KMS-11 (cell line): ENCODE measurements around the gene ZNF175.

Source experiments
- H2AFZ ChIP-seq: fragments of 200-600 bp; sonication (generic); 2 replicates; pipeline ENCODE4 v1.6.1; 2016; ENCODE audit warnings: antibody characterized with exemption, mixed run types, low read depth
- H3K27ac ChIP-seq: fragments of 200-600 bp; sonication (generic); 2 replicates; pipeline ENCODE4 v1.6.1; 2016; ENCODE audit warnings: mild to moderate bottlenecking, mixed run types
- H3K27me3 ChIP-seq: fragments of 200-600 bp; sonication (generic); 2 replicates; pipeline ENCODE4 v1.6.1; 2017; ENCODE audit warnings: mild to moderate bottlenecking, low read depth, mixed run types, moderate library complexity; ENCODE audit not compliant: insufficient read depth
- H3K36me3 ChIP-seq: fragments of 200-600 bp; sonication (generic); 2 replicates; pipeline ENCODE4 v1.6.1; 2017; ENCODE audit warnings: mild to moderate bottlenecking, mixed run types; ENCODE audit not compliant: insufficient read depth
- H3K4me1 ChIP-seq: fragments of 200-600 bp; sonication (generic); 2 replicates; pipeline ENCODE4 v1.6.1; 2016; ENCODE audit warnings: mild to moderate bottlenecking, low read depth, mixed run types; ENCODE audit not compliant: poor library complexity, severe bottlenecking
- H3K4me2 ChIP-seq: fragments of 200-600 bp; sonication (generic); 2 replicates; pipeline ENCODE4 v1.7.0; 2016; ENCODE audit warnings: mild to moderate bottlenecking, mixed run types
- H3K4me3 ChIP-seq: fragments of 200-600 bp; sonication (generic); IDR thresholded peaks from 2 replicates; pipeline ENCODE4 v1.6.1; 2017; ENCODE audit warnings: low read depth, low read length, mixed read lengths; ENCODE audit not compliant: insufficient read depth
- H3K79me2 ChIP-seq: fragments of 200-600 bp; sonication (generic); 2 replicates; pipeline ENCODE4 v1.6.1; 2016; ENCODE audit warnings: low read depth, mixed run types; ENCODE audit not compliant: insufficient read depth
- H3K9ac ChIP-seq: fragments of 200-600 bp; sonication (generic); 2 replicates; pipeline ENCODE4 v1.6.1; 2016; ENCODE audit warnings: mild to moderate bottlenecking, mixed run types
- H4K20me1 ChIP-seq: fragments of 200-600 bp; sonication (generic); 2 replicates; pipeline ENCODE4 v1.6.1; 2016; ENCODE audit warnings: mild to moderate bottlenecking, mixed run types; ENCODE audit not compliant: insufficient read depth
- TF ChIP-seq, protein P1 (sequence below): fragments of 200-600 bp; sonication (generic); conservative IDR thresholded peaks from 2 replicates; pipeline ENCODE4 v1.6.1; 2017; ENCODE audit warnings: low read depth, mild to moderate bottlenecking, antibody characterized with exemption, low read length, moderate library complexity, mixed read lengths

The ZNF175 gene

GRCh38 chr19:51570962-51571575, at the start of gene ZNF175:
Gene ZNF175 (plus strand): TSS chr19:51571283. CDS start chr19:51573330, 2,047 bp downstream.
- Histone ChIP-seq H3K27me3 (no peaks in the 10 kb centered on the region), H3K9ac (no peak within 1 kb of the TSS)

DNA sequence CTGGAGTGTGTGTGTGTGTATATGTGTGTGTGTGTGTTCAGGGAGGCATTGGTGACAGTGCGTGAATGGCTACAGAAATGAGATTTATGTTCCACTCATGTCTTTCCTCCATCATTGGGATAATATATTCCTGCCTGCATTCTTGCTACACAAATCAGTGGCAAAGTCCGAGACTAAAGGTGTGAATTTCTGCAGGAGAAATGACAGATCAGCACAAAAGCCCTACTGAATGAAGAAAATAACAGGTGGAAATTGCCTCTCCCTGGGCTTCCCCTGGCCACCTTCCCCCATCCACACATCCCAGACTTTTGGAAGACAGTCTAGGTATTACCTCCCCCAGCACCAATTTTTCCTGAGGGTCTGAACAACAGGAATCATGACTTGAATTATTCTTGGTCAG, 49.7 kb upstream of the ZNF175 start:
- H3K4me3 ChIP-seq = no peak overlapping the region
- H3K4me1 ChIP-seq = no peaks in the 10 kb centered on the region
- H3K4me2 ChIP-seq = no peak overlapping the region
- no peak overlapping the region for H3K9ac ChIP-seq
- no peaks in the 10 kb centered on the region for H4K20me1 ChIP-seq
- H2AFZ ChIP-seq = no peak overlapping the region
- TF ChIP-seq, protein P1, sequence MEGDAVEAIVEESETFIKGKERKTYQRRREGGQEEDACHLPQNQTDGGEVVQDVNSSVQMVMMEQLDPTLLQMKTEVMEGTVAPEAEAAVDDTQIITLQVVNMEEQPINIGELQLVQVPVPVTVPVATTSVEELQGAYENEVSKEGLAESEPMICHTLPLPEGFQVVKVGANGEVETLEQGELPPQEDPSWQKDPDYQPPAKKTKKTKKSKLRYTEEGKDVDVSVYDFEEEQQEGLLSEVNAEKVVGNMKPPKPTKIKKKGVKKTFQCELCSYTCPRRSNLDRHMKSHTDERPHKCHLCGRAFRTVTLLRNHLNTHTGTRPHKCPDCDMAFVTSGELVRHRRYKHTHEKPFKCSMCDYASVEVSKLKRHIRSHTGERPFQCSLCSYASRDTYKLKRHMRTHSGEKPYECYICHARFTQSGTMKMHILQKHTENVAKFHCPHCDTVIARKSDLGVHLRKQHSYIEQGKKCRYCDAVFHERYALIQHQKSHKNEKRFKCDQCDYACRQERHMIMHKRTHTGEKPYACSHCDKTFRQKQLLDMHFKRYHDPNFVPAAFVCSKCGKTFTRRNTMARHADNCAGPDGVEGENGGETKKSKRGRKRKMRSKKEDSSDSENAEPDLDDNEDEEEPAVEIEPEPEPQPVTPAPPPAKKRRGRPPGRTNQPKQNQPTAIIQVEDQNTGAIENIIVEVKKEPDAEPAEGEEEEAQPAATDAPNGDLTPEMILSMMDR = no peak
- H3K27me3 ChIP-seq = no peaks in the 10 kb centered on the region
- H3K79me2 ChIP-seq = no peaks in the 10 kb centered on the region
- no peak overlapping the region for H3K27ac ChIP-seq
- H3K36me3 ChIP-seq = no peaks in the 10 kb centered on the region

More at GRCh38 chr19:51570962-51571575, at the start of gene ZNF175:
- Histone ChIP-seq H3K27ac (no peak within 1 kb of the TSS), H3K4me3 (no peak within 1 kb of the TSS), H4K20me1 (no peaks in the 10 kb centered on the region), H3K36me3 (no peaks in the 10 kb centered on the region), H3K79me2 (no peaks in the 10 kb centered on the region), H3K4me1 (no peaks in the 10 kb centered on the region), H3K4me2 (0 out of 2 replicates have a peak within 1 kb of the TSS, but pooled peaks have one; percentile 4), H2AFZ (peak within 1 kb of the TSS; percentile 29; the same call in 1 of the 2 replicates)
- TF ChIP-seq, protein P1 = no peak

DNA sequence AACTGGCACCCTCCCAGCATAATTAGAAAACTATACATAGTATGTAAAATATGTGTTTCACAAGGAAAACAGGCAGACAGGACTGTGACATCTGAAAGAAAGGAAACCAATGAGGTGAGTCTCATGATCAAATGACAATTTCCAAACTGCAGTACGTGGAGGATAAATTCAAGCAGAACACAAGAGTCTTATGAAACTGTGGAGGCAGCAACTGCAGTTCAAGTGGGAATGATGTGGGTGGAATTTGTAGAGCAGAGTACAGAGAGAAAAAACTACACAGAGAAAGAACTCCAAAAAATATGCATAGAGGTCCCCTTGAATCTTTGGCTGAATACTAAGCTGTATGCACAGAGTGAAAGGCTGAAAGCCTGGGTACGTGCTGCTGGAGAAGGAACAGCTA, 49.3 kb upstream of the ZNF175 start:
- H3K27me3 ChIP-seq = no peaks in the 10 kb centered on the region
- TF ChIP-seq, protein P1 = no peak
- H3K4me1 ChIP-seq = no peaks in the 10 kb centered on the region
- no peaks in the 10 kb centered on the region for H3K36me3 ChIP-seq
- H4K20me1 ChIP-seq = no peaks in the 10 kb centered on the region
- no peak overlapping the region for H3K27ac ChIP-seq
- H3K4me3 ChIP-seq = no peak overlapping the region
- H3K9ac ChIP-seq = no peak overlapping the region
- H2AFZ ChIP-seq = no peak overlapping the region
- no peak overlapping the region for H3K4me2 ChIP-seq
- no peaks in the 10 kb centered on the region for H3K79me2 ChIP-seq

DNA sequence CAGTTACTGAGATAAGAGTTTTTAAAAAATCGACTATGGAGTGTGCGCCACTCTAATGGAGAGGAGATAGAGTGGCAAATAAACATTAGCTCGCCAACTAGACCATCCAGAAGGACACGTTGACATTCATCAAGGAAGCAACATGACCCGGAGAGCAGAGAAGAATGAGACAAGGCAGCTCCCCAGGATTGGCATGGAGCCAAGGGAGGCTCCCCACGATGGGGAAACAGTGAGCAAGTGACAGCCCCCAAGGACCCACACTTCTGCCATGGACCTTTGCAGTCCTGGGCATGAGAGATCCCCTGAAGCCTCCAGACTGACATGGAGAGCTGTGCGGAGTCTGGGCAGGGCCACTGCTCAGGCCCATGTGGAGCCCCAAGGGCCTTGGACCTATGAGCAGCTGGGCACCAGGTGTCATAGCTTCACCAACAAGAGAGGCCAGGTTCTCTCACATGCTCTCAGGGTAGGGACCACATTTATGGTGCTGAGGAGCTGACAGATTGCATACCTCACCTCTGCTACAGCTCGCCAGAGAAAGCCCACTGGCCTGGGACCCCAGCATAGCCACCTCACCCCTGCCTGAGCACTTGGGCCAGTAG, 46.3 kb upstream of the ZNF175 start:
- Histone ChIP-seq H2AFZ (no peak overlapping the region), H3K4me2 (no peak overlapping the region), H3K4me3 (no peak overlapping the region), H3K27ac (no peak overlapping the region), H3K9ac (no peak overlapping the region), H3K36me3 (no peaks in the 10 kb centered on the region), H3K79me2 (no peaks in the 10 kb centered on the region), H3K4me1 (no peaks in the 10 kb centered on the region), H4K20me1 (no peaks in the 10 kb centered on the region), H3K27me3 (no peaks in the 10 kb centered on the region)
- TF ChIP-seq, protein P1 = no peak
